Upper lobe of left lung (tissue), 4 donors: Measurements from ENCODE around the gene PTPRD.

Source experiments
- POLR2A ChIP-seq, 4 donors: fragments of 450-650 bp; IDR thresholded peaks; one replicate each; pipeline ENCODE4 v1.5.1; 2016 to 2017; ENCODE audit warnings: antibody characterized with exemption in 4 of 4, mild to moderate bottlenecking in 2 of 4
- TF ChIP-seq, protein P1 (sequence below), 6 experiments: fragments of 450-650 bp in 4 of 6; fragments of 200-600 bp in 2 of 6; sonication (generic) in 2 of 6; IDR thresholded peaks; one replicate each; pipeline ENCODE4 v1.5.1; 2016 to 2019; ENCODE audit warnings: antibody characterized with exemption in 6 of 6

DNA sequence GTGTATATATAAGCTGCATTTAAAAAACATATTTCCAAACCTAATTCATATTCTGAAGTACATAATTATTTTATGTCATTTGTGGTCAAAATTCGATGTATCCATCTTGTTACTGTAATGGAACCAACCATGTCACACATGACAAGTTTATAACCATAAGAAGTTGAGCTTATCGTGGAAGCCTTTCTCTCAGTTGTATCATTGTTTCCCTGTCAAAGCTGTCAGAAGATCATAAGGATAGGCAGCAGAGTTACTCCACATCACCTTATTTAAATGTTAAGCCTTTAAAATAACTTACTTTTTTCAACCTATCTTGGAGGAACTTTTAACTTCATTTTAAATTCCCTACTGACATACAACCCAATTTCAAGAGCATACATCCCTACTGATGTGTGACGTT lies 841.5 kb downstream of the PTPRD start:
- TF ChIP-seq POLR2A (IDR thresholded peaks at IDR 0.05): no peak
- TF ChIP-seq, protein P1, sequence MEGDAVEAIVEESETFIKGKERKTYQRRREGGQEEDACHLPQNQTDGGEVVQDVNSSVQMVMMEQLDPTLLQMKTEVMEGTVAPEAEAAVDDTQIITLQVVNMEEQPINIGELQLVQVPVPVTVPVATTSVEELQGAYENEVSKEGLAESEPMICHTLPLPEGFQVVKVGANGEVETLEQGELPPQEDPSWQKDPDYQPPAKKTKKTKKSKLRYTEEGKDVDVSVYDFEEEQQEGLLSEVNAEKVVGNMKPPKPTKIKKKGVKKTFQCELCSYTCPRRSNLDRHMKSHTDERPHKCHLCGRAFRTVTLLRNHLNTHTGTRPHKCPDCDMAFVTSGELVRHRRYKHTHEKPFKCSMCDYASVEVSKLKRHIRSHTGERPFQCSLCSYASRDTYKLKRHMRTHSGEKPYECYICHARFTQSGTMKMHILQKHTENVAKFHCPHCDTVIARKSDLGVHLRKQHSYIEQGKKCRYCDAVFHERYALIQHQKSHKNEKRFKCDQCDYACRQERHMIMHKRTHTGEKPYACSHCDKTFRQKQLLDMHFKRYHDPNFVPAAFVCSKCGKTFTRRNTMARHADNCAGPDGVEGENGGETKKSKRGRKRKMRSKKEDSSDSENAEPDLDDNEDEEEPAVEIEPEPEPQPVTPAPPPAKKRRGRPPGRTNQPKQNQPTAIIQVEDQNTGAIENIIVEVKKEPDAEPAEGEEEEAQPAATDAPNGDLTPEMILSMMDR (IDR thresholded peaks at IDR 0.05): no peak
